GM12872 (cell line): Measurements from ENCODE around the gene KCNJ1.

Experiments used
- TF ChIP-seq, protein P1 (sequence below): IDR thresholded peaks from 3 replicates; pipeline ENCODE4 v1.5.1; 2011; ENCODE audit warnings: low read depth, mild to moderate bottlenecking, low read length, moderate library complexity; ENCODE audit not compliant: insufficient read depth

The KCNJ1 gene

DNA sequence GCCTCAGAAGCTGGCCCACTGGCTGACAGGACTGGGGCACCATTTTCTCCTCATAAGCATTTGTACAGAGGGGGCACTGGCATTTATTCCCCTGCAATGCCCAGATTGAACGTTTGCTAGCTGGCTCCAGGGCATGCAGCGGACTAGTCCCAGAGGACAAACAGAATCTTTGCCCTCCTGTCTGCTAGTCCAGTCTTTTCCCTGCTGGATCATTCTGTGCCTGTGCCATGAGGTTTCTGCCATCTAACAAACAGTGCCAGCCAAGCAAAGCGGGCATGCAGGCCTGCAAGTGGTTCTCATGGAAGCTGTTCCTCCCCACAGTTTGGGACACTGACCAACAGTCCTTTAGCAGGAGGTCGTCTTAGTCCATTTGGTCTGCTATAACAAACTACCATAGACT is 53.4 kb downstream of the KCNJ1 start:
- TF ChIP-seq, protein P1, sequence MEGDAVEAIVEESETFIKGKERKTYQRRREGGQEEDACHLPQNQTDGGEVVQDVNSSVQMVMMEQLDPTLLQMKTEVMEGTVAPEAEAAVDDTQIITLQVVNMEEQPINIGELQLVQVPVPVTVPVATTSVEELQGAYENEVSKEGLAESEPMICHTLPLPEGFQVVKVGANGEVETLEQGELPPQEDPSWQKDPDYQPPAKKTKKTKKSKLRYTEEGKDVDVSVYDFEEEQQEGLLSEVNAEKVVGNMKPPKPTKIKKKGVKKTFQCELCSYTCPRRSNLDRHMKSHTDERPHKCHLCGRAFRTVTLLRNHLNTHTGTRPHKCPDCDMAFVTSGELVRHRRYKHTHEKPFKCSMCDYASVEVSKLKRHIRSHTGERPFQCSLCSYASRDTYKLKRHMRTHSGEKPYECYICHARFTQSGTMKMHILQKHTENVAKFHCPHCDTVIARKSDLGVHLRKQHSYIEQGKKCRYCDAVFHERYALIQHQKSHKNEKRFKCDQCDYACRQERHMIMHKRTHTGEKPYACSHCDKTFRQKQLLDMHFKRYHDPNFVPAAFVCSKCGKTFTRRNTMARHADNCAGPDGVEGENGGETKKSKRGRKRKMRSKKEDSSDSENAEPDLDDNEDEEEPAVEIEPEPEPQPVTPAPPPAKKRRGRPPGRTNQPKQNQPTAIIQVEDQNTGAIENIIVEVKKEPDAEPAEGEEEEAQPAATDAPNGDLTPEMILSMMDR, result no peak

DNA sequence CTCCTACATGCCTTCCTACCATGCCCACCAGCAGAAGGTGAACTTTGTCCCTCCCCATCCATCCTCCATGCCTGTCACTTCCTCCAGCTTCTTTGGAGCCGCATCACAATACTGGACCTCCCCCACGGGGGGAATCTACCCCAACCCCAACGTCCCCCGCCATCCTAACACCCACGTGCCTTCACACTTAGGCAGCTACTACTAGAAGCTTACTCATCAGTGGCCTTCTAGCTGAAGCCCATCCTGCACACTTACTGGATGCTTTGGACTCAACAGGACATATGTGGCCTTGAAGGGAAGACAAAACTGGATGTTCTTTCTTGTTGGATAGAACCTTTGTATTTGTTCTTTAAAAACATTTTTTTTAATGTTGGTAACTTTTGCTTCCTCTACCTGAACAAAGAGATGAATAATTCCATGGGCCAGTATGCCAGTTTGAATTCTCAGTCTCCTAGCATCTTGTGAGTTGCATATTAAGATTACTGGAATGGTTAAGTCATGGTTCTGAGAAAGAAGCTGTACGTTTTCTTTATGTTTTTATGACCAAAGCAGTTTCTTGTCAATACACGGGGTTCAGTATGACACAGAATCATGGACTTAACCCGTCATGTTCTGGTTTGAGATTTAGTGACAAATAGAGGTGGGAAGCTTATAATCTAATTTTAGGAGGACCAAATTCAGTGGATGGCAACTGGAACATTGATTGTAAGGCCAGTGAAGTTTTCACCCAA is 56.1 kb downstream of the KCNJ1 start:
- TF ChIP-seq, protein P1, result no peak

DNA sequence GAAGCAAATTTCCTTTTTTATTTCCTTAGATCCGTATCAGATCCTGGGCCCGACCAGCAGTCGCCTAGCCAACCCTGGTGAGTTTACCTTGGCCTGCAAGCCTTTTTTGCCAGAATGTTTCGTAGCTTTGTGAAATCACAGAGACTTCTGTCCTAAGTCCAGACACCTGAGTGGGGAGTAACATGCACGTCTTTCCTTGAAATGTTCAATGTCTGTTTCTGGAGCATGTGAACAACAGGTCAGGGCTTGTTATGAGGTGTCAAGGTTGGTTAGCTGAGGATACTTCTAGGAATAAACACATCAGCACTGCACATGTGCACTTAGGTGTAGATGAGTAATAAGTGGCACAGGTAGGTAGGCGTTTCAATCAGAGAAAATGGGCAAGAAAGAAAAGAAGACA is 58.0 kb downstream of the KCNJ1 start:
- TF ChIP-seq, protein P1, result no peak

DNA sequence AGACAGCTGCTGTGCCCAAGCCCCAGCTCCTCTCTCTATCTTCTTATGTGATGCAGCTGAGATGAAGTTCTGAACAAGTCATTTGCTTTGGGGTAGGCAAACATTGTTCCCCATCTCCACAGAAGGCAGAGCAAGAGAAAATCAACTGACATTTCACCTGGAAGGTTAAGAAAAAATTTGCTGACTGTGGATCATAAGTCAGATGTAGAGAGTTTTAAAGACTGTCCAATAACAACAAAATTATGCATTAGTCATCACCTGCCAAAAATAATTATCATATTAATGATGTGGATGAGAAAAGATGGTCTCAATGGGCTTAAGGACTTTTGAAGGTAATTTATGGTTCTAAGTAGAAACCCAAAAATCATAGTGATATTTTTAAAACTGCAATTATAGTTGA is 59.2 kb downstream of the KCNJ1 start:
- TF ChIP-seq, protein P1, result no peak

DNA sequence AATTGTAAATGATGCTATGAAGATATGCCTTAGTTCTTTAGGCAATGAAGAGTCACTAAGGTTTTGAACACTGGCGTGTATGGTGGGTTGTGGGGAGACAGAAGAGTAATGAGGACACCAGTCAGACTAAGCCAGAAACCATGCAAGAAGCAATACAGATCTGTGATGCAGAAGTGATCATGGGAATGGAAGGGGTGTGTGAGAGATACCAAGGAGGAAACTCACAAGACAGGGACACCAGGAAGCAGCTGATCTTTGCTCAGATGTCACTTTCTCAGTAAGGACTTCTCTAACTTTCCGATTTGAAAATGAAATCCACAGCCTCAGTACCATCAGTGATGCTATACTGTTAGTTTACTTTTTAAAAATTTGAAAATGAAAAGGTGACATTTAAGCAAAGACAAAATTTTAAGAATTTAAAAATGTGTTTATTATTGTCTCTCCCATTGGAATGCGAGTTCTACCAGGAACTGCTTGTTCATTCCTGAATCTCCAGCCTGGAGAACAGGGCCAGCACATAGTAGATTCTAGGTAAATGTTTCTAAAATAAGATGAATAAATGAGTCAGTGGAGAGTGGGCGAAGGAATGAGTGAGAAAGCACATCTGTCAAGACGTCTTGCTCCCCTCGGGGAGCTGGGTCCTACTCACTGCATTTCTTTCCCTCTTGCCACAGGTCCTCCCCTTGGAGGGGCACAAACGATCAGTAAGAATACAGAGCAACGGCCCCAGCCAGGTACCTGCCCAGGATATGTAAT is 60.4 kb downstream of the KCNJ1 start:
- TF ChIP-seq, protein P1, result no peak

DNA sequence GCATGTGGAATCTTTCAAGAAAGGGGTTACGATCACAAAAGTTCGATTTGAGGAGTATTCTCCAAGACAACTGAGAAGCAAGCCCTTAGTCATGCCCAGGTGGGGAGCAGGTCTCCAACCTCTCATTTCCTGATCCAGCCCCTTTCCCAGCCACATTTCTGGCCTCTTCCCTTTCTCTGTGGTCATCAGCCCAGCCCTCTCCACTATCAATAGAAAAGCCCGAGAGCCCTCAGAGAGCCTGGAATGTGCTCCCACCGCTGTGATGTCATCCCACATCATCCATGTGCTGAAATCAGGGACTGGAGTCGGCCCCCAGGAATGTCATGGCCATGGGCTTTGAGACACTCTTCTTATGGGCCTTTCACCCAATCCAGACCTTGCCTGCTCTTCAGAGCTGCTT is 62.6 kb downstream of the KCNJ1 start:
- TF ChIP-seq, protein P1, result no peak

DNA sequence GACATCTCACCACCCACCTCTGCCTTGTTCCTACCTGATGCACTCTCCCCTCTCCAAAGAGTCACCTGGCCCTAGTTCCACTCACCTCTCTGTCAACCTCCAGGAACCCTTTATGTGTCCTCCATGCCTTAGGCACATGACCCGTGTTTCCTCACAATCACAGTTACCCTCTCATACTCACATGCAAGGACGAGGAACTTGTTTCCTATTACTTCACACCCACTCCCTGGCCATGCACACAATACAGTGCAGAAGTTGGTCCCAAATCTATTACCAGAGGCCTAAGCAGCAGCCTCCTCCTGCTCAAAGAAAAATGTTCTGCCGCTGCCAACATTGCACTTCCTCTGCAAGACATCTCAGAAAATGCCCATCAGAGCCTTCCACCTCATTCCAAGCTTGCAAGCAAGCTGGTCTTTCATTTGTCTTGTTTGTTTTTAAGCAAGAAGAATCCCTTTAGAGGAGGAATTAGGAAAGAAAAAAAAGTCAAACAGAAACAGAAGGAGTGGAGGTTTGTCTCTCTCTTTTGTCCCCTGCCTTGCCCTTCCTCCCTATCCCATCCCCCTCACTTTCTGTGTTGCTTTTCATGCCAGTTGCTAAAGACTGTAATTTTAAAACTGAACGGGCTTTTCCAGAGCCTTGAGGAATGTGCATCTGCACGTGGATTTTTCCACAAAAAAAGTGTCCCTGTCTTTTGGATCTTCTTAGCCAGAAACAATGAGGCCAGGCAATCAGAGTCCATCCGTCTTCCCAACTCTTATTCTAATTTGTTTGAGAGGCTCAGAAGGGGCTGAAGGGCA is 63.4 kb downstream of the KCNJ1 start:
- TF ChIP-seq, protein P1, result no peak
